HepG2 (cell line): ENCODE data around the gene HSP90AA1. TPM values are rescaled to one million over a fixed set of nuclear protein-coding genes. Genes with fewer than 3 reads are reported as not detected.

Experiments used
- ATAC-seq: fragments of 200-7000 bp; cut with Tn5 transposase; 3 replicates; pipeline ENCODE4 v1.9.1; 2020; ENCODE audit warnings: mild to moderate bottlenecking, moderate library complexity
- BruUV-seq: library from RNA; stranded (reverse); fragments of 400-500 nt; replicated peaks from 2 replicates; lab custom pipeline; 2021; lab: Mats Ljungman, UMichigan
- CTCF ChIA-PET: fragments of 300-600 bp; formaldehyde crosslinking; extraction: SDS; loops from one replicate; lab custom pipeline; 2021; ENCODE audit warnings: low total read pairs, inconsistent platforms, low intra/inter-chr PET ratio; lab: Yijun Ruan, JAX
- POLR2A ChIA-PET: fragments of 350-600 bp; sonication (Branson Sonifier 250); formaldehyde crosslinking; loops from one replicate; lab custom pipeline; 2020; ENCODE audit warnings: antibody characterized with exemption, inconsistent platforms; lab: Yijun Ruan, JAX
- DNase-seq: peaks from one replicate; pipeline ENCODE4 v3.0.0-alpha.2; 2015; ENCODE audit warnings: low spot score
- FAIRE-seq: peaks from 3 replicates; lab custom pipeline; 2011; peaks lifted over from hg19 to GRCh38; lab: Jason Lieb, UNC
- H2AFZ ChIP-seq: one replicate; pipeline ENCODE4 v1.6.1; 2011; ENCODE audit warnings: low read length, inconsistent platforms
- H3K27ac ChIP-seq: fragments of 300-600 bp; 3 replicates; pipeline ENCODE4 v1.8.0; 2011; ENCODE audit warnings: mixed run types, mild to moderate bottlenecking, mixed read lengths, low read length, inconsistent platforms; ENCODE audit not compliant: insufficient read depth; ENCODE audit errors: extremely low read length
- H3K27me3 ChIP-seq, 2 experiments: fragments of 200-600 bp in 1 of 2; 2 replicates in 1 of 2; 3 replicates in 1 of 2; pipeline versions ENCODE4 v1.6.0 to v1.8.0; 2011; ENCODE audit warnings: low read length in 2 of 2, mild to moderate bottlenecking in 2 of 2, moderate library complexity in 2 of 2, inconsistent platforms in 1 of 2; ENCODE audit not compliant: insufficient read depth in 2 of 2, control insufficient read depth in 1 of 2
- H3K36me3 ChIP-seq, 2 experiments: fragments of 200-600 bp in 1 of 2; replicated peaks in 1 of 2; 2 replicates in 1 of 2; 3 replicates in 1 of 2; pipeline versions ENCODE4 v1.5.1 to v1.8.0; 2011; ENCODE audit warnings: low read length in 2 of 2, inconsistent platforms in 1 of 2; ENCODE audit not compliant: insufficient read depth in 2 of 2, control insufficient read depth in 1 of 2
- H3K4me1 ChIP-seq: 2 replicates; pipeline ENCODE4 v1.5.1; 2012; ENCODE audit warnings: low read length, inconsistent platforms; ENCODE audit not compliant: insufficient read depth
- H3K4me2 ChIP-seq: 2 replicates; pipeline ENCODE4 v1.6.0; 2011; ENCODE audit warnings: low read depth, low read length, inconsistent platforms
- H3K4me3 ChIP-seq, 3 experiments: fragments of 200-600 bp in 1 of 3; sonication (generic), shearing (Covaris generic) in 1 of 3; replicated peaks in 1 of 3; 2 replicates each; pipeline ENCODE4 v1.5.1; 2011 to 2016; ENCODE audit warnings: low read length in 3 of 3, inconsistent platforms in 2 of 3, low read depth in 2 of 3, mild to moderate bottlenecking in 2 of 3, control low read depth in 1 of 3, mixed read lengths in 1 of 3; ENCODE audit not compliant: insufficient read depth in 1 of 3
- H3K79me2 ChIP-seq: one replicate; pipeline ENCODE4 v1.6.1; 2011; ENCODE audit warnings: low read length, inconsistent platforms; ENCODE audit not compliant: insufficient read depth
- H3K9ac ChIP-seq: 2 replicates; pipeline ENCODE4 v1.6.0; 2011; ENCODE audit warnings: mild to moderate bottlenecking, low read depth, low read length, inconsistent platforms; ENCODE audit not compliant: insufficient read depth
- H3K9me3 ChIP-seq: 2 replicates; pipeline ENCODE4 v1.5.1; 2012; ENCODE audit warnings: mild to moderate bottlenecking, low read length
- H4K20me1 ChIP-seq: 2 replicates; pipeline ENCODE4 v1.6.0; 2011; ENCODE audit warnings: inconsistent platforms, mild to moderate bottlenecking, low read length, moderate library complexity; ENCODE audit not compliant: insufficient read depth
- ARNT ChIP-seq: fragments of 450-650 bp; IDR thresholded peaks from 2 replicates; pipeline ENCODE4 v1.6.1; 2017
- BORCS8-MEF2B ChIP-seq: sonication (generic); formaldehyde crosslinking; IDR thresholded peaks from 2 replicates; pipeline ENCODE4 v1.8.0; 2022; ENCODE audit warnings: mild to moderate bottlenecking, missing genetic modification reagents
- ELK4 ChIP-seq: sonication (generic); formaldehyde crosslinking; IDR thresholded peaks from 2 replicates; pipeline ENCODE4 v1.9.0; 2021; ENCODE audit warnings: missing genetic modification reagents, borderline replicate concordance
- GTF2F1 ChIP-seq: fragments of 150-350 bp; IDR thresholded peaks from 2 replicates; pipeline ENCODE4 v1.6.1; 2014; ENCODE audit warnings: low read length
- HDAC6 ChIP-seq: fragments of 200-600 bp; sonication (generic); IDR thresholded peaks from 2 replicates; pipeline ENCODE4 v1.7.0; 2017; ENCODE audit warnings: mild to moderate bottlenecking, antibody characterized with exemption, low read length, low read depth
- NFIB ChIP-seq: sonication (generic); formaldehyde crosslinking; IDR thresholded peaks from 2 replicates; pipeline ENCODE4 v1.9.0; 2021; ENCODE audit warnings: missing genetic modification reagents, mild to moderate bottlenecking, borderline replicate concordance
- PAF1 ChIP-seq: IDR thresholded peaks from 2 replicates; pipeline ENCODE4 v1.6.1; 2016; ENCODE audit warnings: missing genetic modification reagents, missing compliant biosample characterization
- PAWR ChIP-seq: sonication (generic); formaldehyde crosslinking; IDR thresholded peaks from 2 replicates; pipeline ENCODE4 v1.4.0; 2020; ENCODE audit warnings: missing genetic modification reagents, mild to moderate bottlenecking, borderline replicate concordance
- PLRG1 ChIP-seq: fragments of 450-650 bp; conservative IDR thresholded peaks from 2 replicates; pipeline ENCODE4 v1.6.1; 2016
- STAG1 ChIP-seq: sonication (generic); formaldehyde crosslinking; IDR thresholded peaks from 2 replicates; pipeline ENCODE4 v1.4.0; 2020; ENCODE audit warnings: missing genetic modification reagents
- TCF7 ChIP-seq: sonication (generic); IDR thresholded peaks from 2 replicates; pipeline ENCODE4 v1.6.1; 2016; ENCODE audit warnings: antibody characterized with exemption, low read depth
- ZNF224 ChIP-seq: sonication (generic); formaldehyde crosslinking; IDR thresholded peaks from 2 replicates; pipeline ENCODE4 v1.5.0; 2020; ENCODE audit warnings: mild to moderate bottlenecking, missing genetic modification reagents
- ZNF256 ChIP-seq: sonication (generic); formaldehyde crosslinking; conservative IDR thresholded peaks from 2 replicates; pipeline ENCODE4 v1.4.0; 2020; ENCODE audit warnings: missing genetic modification reagents
- ZNF512B ChIP-seq: sonication (generic); formaldehyde crosslinking; IDR thresholded peaks from 2 replicates; pipeline ENCODE4 v1.5.1; 2020; ENCODE audit warnings: missing genetic modification reagents, mild to moderate bottlenecking, borderline replicate concordance
- ZNF552 ChIP-seq: sonication (generic); formaldehyde crosslinking; IDR thresholded peaks from 2 replicates; pipeline ENCODE4 v1.9.0; 2022; ENCODE audit warnings: missing genetic modification reagents, mild to moderate bottlenecking, borderline replicate concordance
- ZNF619 ChIP-seq: sonication (generic); formaldehyde crosslinking; IDR thresholded peaks from 2 replicates; pipeline ENCODE4 v1.4.0; 2020; ENCODE audit warnings: mild to moderate bottlenecking, missing genetic modification reagents
- ZNF781 ChIP-seq: sonication (generic); formaldehyde crosslinking; IDR thresholded peaks from 2 replicates; pipeline ENCODE4 v1.5.1; 2020; ENCODE audit warnings: borderline replicate concordance, mild to moderate bottlenecking, missing genetic modification reagents; ENCODE audit errors: not compliant biosample characterization
- ZNF83 ChIP-seq: sonication (generic); formaldehyde crosslinking; IDR thresholded peaks from 2 replicates; pipeline ENCODE4 v1.4.0; 2020; ENCODE audit warnings: missing genetic modification reagents, mild to moderate bottlenecking, borderline replicate concordance
- WGBS: methylation state at CpG from one replicate; pipeline ENCODE4 v1.1.6; 2017; ENCODE audit warnings: low lambda C conversion rate; 5-methylcytosine and 5-hydroxymethylcytosine counted together
- in situ Hi-C: cut with HindIII; loops from 2 replicates; pipeline ENCODE4 v1.10.0; 2017; ENCODE audit warnings: low pct_unique_long_range_greater_than_20kb; ENCODE audit not compliant: extremely low pct_ligation_motif_present
- intact Hi-C: fragments of 100-400 bp; cut with micrococcal nuclease; formaldehyde crosslinking; loops from one replicate; pipeline ENCODE4 v1.10.0; 2022; ENCODE audit not compliant: unreplicated experiment
- polyA plus RNA-seq, 8 experiments: library from polyadenylated mRNA; depleted of rRNA in 3 of 8; stranded (reverse) in 7 of 8; unstranded in 1 of 8; fragments of >200 nt; fragmentation: Illumina TruSeq in 4 of 8; extraction: Trizol in 4 of 8; gene quantifications; 2 replicates each; pipeline versions ENCODE4 v1.2.1 to v1.2.3, GENCODE V29; 2011 to 2016; ENCODE audit warnings: low read depth in 4 of 8, missing spikeins in 1 of 8, mixed read lengths in 1 of 8; ENCODE audit not compliant: insufficient read depth in 1 of 8
- total RNA-seq, 5 experiments: library from RNA; depleted of rRNA; stranded (reverse); fragments of >200 nt; fragmentation: Illumina TruSeq; extraction: Trizol; gene quantifications; 2 replicates each; pipeline ENCODE4 v1.2.3, GENCODE V29; 2016; ENCODE audit warnings: low read depth in 1 of 5

HSP90AA1 gene
- total and polyA plus RNA-seq, 2 of the 13 experiments (the other 11 are each of a cell fraction or from before 2014, with no cell fraction given): 262 to 636 TPM

- Histone ChIP-seq H3K36me3 (peaks cover 47 to 78% of the 10 kb centered on the region in 2 experiments), H3K27me3 (no peaks in the 10 kb centered on the region), H3K4me3 (no peak overlapping the region), H3K4me2 (no peak overlapping the region), H3K27ac (no peak overlapping the region), H3K4me1 (no peaks in the 10 kb centered on the region), H2AFZ (no peak overlapping the region), H3K79me2 (no peaks in the 10 kb centered on the region), H3K9ac (no peak overlapping the region), H4K20me1 (no peaks in the 10 kb centered on the region), H3K9me3 (no peaks in the 10 kb centered on the region)
- DNase-seq: no peak
- ATAC-seq: no peak
- intact Hi-C loops: no loop called here
- ChIA-PET POLR2A (no interaction called here), CTCF (no interaction called here)
- in situ Hi-C loops: no loop called here
- no peak for FAIRE-seq
- no TSS peak for BruUV-seq
- WGBS: 93% methylated on average over 9 of the region's 9 CpGs
- TF ChIP-seq ELK4 (no peak), GTF2F1 (no peak), NFIB (CRISPR knock-in tag) (no peak), ZNF224 (CRISPR knock-in tag) (no peak)
- TF ChIP-seq, all 625 proteins: peak for 0
Observed at GRCh38 chr14:102042699-102043098, 44.1 kb downstream of the HSP90AA1 start.

- WGBS: 96% methylated on average over 13 of the region's 13 CpGs
- Histone ChIP-seq H3K9ac (no peak overlapping the region), H3K4me3 (no peak overlapping the region), H3K79me2 (no peaks in the 10 kb centered on the region), H3K27me3 (no peaks in the 10 kb centered on the region), H3K27ac (no peak overlapping the region), H3K4me1 (no peaks in the 10 kb centered on the region), H3K4me2 (no peak overlapping the region), H3K9me3 (no peaks in the 10 kb centered on the region), H4K20me1 (no peaks in the 10 kb centered on the region), H2AFZ (no peak overlapping the region), H3K36me3 (peaks cover 54 to 90% of the 10 kb centered on the region in 2 experiments)
- ATAC-seq: no peak
- BruUV-seq: no TSS peak
- ChIA-PET CTCF (no interaction called here), POLR2A (no interaction called here)
- in situ Hi-C loops (no loop called here), intact Hi-C loops (no loop called here)
- TF ChIP-seq PLRG1: no peak
- no peak for TF ChIP-seq ZNF83
- TF ChIP-seq BORCS8-MEF2B: no peak
- TF ChIP-seq ZNF552 (CRISPR knock-in tag): no peak
- TF ChIP-seq HDAC6: no peak
- TF ChIP-seq ZNF619: no peak
- no peak for TF ChIP-seq ZNF781
- no peak for TF ChIP-seq ARNT
- no peak for TF ChIP-seq STAG1 (CRISPR knock-in tag)
- TF ChIP-seq ZNF256: no peak
- TF ChIP-seq TCF7: no peak
- no peak for TF ChIP-seq PAWR (CRISPR knock-in tag)
- TF ChIP-seq ZNF512B (CRISPR knock-in tag): no peak
- TF ChIP-seq PAF1 (CRISPR knock-in tag): no peak
- no peak for FAIRE-seq
- no peak for DNase-seq
Observed at GRCh38 chr14:102040153-102040552, 46.7 kb downstream of the HSP90AA1 start.
